HEK293T (cell line): ENCODE data around the gene DCPS.

Experiments
- ARNT ChIP-seq: fragments of 450-650 bp; IDR thresholded peaks from 2 replicates; pipeline ENCODE4 v1.6.1; 2017; ENCODE audit warnings: mild to moderate bottlenecking
- BHLHE40 ChIP-seq: fragments of 450-650 bp; IDR thresholded peaks from 2 replicates; pipeline ENCODE4 v1.6.1; 2016; ENCODE audit warnings: mild to moderate bottlenecking, moderate library complexity, borderline replicate concordance
- CTBP1 ChIP-seq: fragments of 450-650 bp; IDR thresholded peaks from 2 replicates; pipeline ENCODE4 v1.6.1; 2016; ENCODE audit warnings: borderline replicate concordance
- FOXK2 ChIP-seq: fragments of 450-650 bp; IDR thresholded peaks from 2 replicates; pipeline ENCODE4 v1.6.1; 2016; ENCODE audit warnings: mild to moderate bottlenecking
- LEF1 ChIP-seq: fragments of 450-650 bp; IDR thresholded peaks from 2 replicates; pipeline ENCODE4 v1.6.1; 2017; ENCODE audit warnings: mild to moderate bottlenecking, borderline replicate concordance
- SP1 ChIP-seq: fragments of 450-650 bp; IDR thresholded peaks from 2 replicates; pipeline ENCODE4 v1.6.1; 2017
- SUZ12 ChIP-seq: fragments of 450-650 bp; IDR thresholded peaks from 2 replicates; pipeline ENCODE4 v1.6.1; 2016; ENCODE audit warnings: mild to moderate bottlenecking
- ZNF384 ChIP-seq: fragments of 450-650 bp; IDR thresholded peaks from 2 replicates; pipeline ENCODE4 v1.6.1; 2016
- TF ChIP-seq, protein P1 (sequence below): fragments of 450-650 bp; IDR thresholded peaks from 2 replicates; pipeline ENCODE4 v1.6.1; 2016

DNA sequence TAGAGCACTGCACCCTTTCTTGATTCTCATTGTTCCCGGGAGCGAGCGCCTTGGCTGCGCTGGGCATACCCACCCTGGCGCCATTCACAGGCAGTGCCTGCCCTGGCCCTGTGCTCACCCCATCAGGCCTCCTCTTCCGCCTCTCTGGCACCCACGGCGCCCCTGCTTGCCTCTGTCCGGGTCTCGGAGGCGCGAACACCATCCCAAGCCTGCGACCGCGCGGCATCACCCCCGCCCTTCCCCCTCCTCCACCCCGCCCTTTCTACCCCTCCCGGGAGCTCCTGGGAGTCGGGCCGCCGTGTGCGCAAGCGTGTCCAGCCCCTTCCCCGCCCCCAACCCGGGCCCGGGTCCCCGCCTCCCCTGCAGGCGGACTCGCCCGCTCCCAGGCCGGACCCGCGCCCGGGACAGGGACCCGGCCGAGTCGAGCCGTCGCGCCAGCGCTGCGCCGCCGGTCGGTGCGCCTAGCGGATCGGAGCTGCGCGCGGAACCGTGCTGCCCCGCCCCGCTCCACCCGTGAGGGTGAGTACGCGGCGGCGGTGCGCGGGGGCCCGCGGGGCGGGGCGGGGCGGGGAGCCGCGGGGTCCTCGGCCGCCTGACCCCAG is 51.6 kb downstream of the DCPS start, which contains the start of gene ST3GAL4:
- TF ChIP-seq BHLHE40 (no peak), SP1 (no peak), ZNF384 (no peak), SUZ12 (no peak), LEF1 (no peak), ARNT (no peak), CTBP1 (no peak), FOXK2 (no peak)
- TF ChIP-seq, protein P1, sequence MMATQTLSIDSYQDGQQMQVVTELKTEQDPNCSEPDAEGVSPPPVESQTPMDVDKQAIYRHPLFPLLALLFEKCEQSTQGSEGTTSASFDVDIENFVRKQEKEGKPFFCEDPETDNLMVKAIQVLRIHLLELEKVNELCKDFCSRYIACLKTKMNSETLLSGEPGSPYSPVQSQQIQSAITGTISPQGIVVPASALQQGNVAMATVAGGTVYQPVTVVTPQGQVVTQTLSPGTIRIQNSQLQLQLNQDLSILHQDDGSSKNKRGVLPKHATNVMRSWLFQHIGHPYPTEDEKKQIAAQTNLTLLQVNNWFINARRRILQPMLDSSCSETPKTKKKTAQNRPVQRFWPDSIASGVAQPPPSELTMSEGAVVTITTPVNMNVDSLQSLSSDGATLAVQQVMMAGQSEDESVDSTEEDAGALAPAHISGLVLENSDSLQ, result no peak
